Urinary bladder (tissue), 4 donors: Measurements from ENCODE around the gene PAF1. TPM values are rescaled to one million over a fixed set of nuclear protein-coding genes. Genes with fewer than 3 reads are reported as not detected.

Experiments
- DNase-seq: peaks from one replicate; pipeline ENCODE4 v3.0.0-alpha.2; 2015; ENCODE audit errors: extremely low spot score
- H3K27ac ChIP-seq: one replicate; pipeline ENCODE4 v1.5.1; 2013; ENCODE audit warnings: low read depth, mild to moderate bottlenecking, moderate library complexity
- H3K36me3 ChIP-seq: one replicate; pipeline ENCODE4 v1.6.1; 2013; ENCODE audit warnings: mild to moderate bottlenecking, moderate library complexity; ENCODE audit not compliant: insufficient read depth
- H3K4me1 ChIP-seq: one replicate; pipeline ENCODE4 v1.6.1; 2013; ENCODE audit warnings: mild to moderate bottlenecking, moderate library complexity; ENCODE audit not compliant: insufficient read depth
- H3K4me3 ChIP-seq: one replicate; pipeline ENCODE4 v1.5.1; 2013; ENCODE audit warnings: low read depth, low read length
- WGBS: extraction: QIAGEN DNeasy Blood & Tissue Kit; methylation state at CpG from one replicate; pipeline ENCODE4 v1.1.7; 2013; 5-methylcytosine and 5-hydroxymethylcytosine counted together
- polyA plus RNA-seq: library from polyadenylated mRNA; stranded (reverse); fragments of 200-250 nt; gene quantifications from one replicate; pipeline ENCODE4 v1.2.3, GENCODE V29; 2013
- total RNA-seq: library from RNA; depleted of rRNA; stranded (reverse); fragments of >200 nt; gene quantifications from one replicate; pipeline ENCODE4 v1.2.3, GENCODE V29; 2014
- donor health status: healthy with polysubstance abuse.
- donor health status: healthy.

The PAF1 gene
- total and polyA plus RNA-seq, 2 donors, result 11.7 to 52.8 TPM

GRCh38 chr19:39412100-39412866 lies 21.4 kb upstream of the PAF1 start, which contains the start of gene PLEKHG2:
PLEKHG2 (plus strand) TSS chr19:39412669; CDS start chr19:39414087, 1,418 bp downstream.
- Histone ChIP-seq H3K4me3 (peak within 1 kb of the TSS; percentile 60), H3K36me3 (peaks cover 11% of the 10 kb centered on the region), H3K27ac (peak within 1 kb of the TSS; percentile 100), H3K4me1 (no peaks in the 10 kb centered on the region)
- peak; percentile 99 for DNase-seq
- WGBS, result under 1% methylated on average over 60 of the region's 60 CpGs

- H3K4me3 ChIP-seq, result no peak overlapping the region
- 0% methylated on average over 7 of the region's 7 CpGs for WGBS
- DNase-seq, result peak; percentile 87
- no peak overlapping the region for H3K27ac ChIP-seq
- H3K36me3 ChIP-seq, result peaks cover 11% of the 10 kb centered on the region
- H3K4me1 ChIP-seq, result no peaks in the 10 kb centered on the region
These were observed 20.9 kb upstream of the PAF1 start for GRCh38 chr19:39411832-39412099.

GRCh38 chr19:39411081-39411831 lies 20.4 kb upstream of the PAF1 start:
- H3K4me3 ChIP-seq, result no peak overlapping the region
- 12% methylated on average over 9 of the region's 9 CpGs for WGBS
- peak overlapping the region; percentile 100 for H3K27ac ChIP-seq
- H3K4me1 ChIP-seq, result no peaks in the 10 kb centered on the region
- DNase-seq, result no peak
- peaks cover 11% of the 10 kb centered on the region for H3K36me3 ChIP-seq

DNA sequence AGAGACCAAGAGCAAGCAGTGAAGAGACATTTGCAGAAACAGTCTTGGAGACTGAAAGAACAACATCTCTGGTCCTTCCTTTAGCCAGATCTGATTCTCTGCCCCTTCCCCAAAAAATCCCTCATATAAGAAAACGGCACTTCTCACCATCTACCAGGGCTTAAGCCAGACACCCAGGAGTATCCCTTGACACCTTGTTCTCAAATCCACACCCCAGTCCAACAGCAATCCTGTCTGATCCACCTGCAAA lies 19.9 kb upstream of the PAF1 start:
- no peak for DNase-seq
- peaks cover 11% of the 10 kb centered on the region for H3K36me3 ChIP-seq
- H3K4me3 ChIP-seq, result no peak overlapping the region
- WGBS, result 41% methylated on average over 1 of the region's 1 CpG
- H3K27ac ChIP-seq, result peak overlapping the region; percentile 100
- H3K4me1 ChIP-seq, result no peaks in the 10 kb centered on the region

DNA sequence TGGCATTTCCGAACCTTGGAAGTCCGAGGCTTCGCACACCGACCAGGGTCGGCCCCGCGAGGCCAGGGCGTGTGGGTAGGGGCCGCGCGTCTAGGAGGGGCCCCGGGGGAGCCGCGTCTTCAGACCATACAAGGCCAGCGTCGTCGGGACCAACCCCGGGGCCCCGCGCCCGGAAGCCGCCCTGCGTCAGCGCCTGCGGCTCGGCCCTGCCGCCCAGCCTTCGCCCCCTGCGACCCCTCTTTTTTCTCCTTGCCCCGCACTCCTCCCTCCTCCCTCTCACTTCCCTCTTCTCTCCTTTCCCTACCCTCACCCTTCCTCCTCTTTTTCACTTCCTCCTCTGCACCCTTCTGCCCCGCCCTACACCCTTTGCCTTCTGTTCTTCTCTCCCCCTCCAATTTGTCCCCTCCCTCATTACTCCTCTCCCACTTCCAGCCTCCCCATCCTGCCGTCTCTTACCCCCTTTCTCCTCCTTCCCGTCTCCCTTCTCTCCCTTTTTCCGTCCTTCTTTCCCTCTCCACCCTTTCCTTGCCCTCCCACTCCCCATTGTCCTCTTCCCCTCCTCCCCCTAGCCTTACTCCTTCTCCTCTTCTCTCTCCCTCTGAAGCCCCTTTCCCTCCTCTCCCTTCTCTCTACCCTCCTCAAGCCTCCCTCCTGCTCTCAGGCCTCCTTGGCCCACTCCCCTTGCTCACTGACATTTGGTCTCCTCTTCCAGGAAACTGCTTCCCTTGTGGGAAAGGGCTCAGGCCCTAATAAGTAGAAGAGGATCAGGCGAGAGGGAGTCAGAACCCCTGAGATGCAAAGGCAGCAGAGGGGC lies 19.3 kb upstream of the PAF1 start:
- DNase-seq, result no peak
- WGBS, result 2% methylated on average over 35 of the region's 35 CpGs
- peak overlapping the region; percentile 52 for H3K4me3 ChIP-seq
- H3K27ac ChIP-seq, result peak overlapping the region; percentile 100
- peaks cover 11% of the 10 kb centered on the region for H3K36me3 ChIP-seq
- H3K4me1 ChIP-seq, result no peaks in the 10 kb centered on the region

DNA sequence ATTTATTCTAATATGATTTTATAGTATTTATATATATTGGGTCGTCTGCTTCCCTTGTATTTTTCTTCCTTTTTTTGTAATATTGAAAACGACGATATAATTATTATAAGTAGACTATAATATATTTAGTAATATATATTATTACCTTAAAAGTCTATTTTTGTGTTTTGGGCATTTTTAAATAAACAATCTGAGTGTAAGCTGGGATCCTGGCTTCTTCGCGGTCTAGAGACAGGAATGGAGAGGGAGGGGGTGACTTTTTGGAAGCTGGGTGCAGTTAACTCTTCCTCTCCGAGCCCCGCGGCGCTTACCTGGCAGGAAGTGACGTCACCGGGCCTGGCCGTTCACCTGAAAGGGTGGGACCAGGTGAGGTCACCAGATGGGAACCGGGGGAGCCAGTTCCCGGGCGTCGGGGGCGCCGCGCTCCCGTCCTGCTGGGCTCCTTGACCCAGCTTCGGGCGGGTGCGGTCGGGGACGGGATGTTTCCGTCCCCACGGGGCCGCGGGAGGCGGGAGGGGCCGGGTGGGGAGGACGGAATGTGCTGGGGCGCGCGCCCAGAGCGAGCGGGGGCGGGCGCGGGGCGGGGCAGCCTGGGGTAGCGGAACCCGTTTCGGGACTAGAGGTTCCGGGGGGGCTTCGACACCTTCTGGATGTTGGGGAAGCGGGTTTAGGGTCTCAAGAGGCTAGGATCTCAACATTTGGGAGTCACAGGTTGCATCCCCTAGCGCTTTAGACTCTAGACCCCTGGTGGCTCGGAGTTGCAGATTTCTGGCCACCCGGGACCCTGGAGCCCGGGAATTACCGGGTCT lies 18.5 kb upstream of the PAF1 start:
- no peaks in the 10 kb centered on the region for H3K4me1 ChIP-seq
- DNase-seq, result no peak
- peaks cover 11% of the 10 kb centered on the region for H3K36me3 ChIP-seq
- H3K27ac ChIP-seq, result peak overlapping the region; percentile 100
- peak overlapping the region; percentile 60 for H3K4me3 ChIP-seq
- 2% methylated on average over 52 of the region's 52 CpGs for WGBS

- Histone ChIP-seq H3K36me3 (peaks cover 11% of the 10 kb centered on the region), H3K4me3 (peak overlapping the region; percentile 60), H3K4me1 (no peaks in the 10 kb centered on the region), H3K27ac (peak overlapping the region; percentile 100)
- DNase-seq, result no peak
- WGBS, result 18% methylated on average over 20 of the region's 20 CpGs
These were observed 17.7 kb upstream of the PAF1 start for GRCh38 chr19:39408392-39409207.

DNA sequence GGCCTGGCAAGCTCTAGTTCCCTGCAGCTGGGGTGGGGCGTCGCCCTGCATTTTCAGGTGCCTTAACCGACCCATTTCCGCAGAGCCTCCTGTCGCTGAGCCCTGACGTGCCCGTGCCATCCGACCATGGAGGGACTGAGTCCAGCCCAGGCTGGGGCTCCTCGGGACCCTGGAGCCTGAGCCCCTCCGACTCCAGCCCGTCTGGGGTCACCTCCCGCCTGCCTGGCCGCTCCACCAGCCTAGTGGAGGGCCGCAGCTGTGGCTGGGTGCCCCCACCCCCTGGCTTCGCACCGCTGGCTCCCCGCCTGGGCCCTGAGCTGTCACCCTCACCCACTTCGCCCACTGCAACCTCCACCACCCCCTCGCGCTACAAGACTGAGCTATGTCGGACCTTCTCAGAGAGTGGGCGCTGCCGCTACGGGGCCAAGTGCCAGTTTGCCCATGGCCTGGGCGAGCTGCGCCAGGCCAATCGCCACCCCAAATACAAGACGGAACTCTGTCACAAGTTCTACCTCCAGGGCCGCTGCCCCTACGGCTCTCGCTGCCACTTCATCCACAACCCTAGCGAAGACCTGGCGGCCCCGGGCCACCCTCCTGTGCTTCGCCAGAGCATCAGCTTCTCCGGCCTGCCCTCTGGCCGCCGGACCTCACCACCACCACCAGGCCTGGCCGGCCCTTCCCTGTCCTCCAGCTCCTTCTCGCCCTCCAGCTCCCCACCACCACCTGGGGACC lies 16.9 kb upstream of the PAF1 start:
- peak overlapping the region; percentile 60 for H3K4me3 ChIP-seq
- WGBS, result 17% methylated on average over 40 of the region's 40 CpGs
- H3K4me1 ChIP-seq, result no peaks in the 10 kb centered on the region
- DNase-seq, result no peak
- H3K27ac ChIP-seq, result peak overlapping the region; percentile 100
- peaks cover 11% of the 10 kb centered on the region for H3K36me3 ChIP-seq

DNA sequence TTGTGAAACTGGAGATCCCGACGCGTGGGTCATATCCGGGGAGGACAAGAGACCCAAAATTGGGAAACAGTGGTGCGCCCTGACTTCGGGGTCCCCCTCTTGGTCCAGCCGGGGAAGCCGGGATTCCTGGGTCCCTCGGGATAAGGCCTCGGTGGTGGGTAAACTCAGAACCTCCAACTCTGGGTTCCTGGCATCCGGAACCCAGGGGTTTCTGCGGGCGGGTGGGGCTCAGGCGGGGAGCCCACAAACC lies 16.4 kb upstream of the PAF1 start:
- under 1% methylated on average over 14 of the region's 14 CpGs for WGBS
- Histone ChIP-seq H3K27ac (peak overlapping the region; percentile 100), H3K36me3 (peaks cover 11% of the 10 kb centered on the region), H3K4me3 (peak overlapping the region; percentile 60), H3K4me1 (no peaks in the 10 kb centered on the region)
- no peak for DNase-seq

GRCh38 chr19:39406656-39407409 lies 15.9 kb upstream of the PAF1 start, which contains the start of gene ZFP36:
ZFP36 (plus strand) TSS chr19:39406847; CDS start chr19:39406905, 58 bp downstream.
- peak within 1 kb of the TSS; percentile 60 for H3K4me3 ChIP-seq
- 1% methylated on average over 56 of the region's 56 CpGs for WGBS
- peaks cover 11% of the 10 kb centered on the region for H3K36me3 ChIP-seq
- no peaks in the 10 kb centered on the region for H3K4me1 ChIP-seq
- DNase-seq, result no peak
- H3K27ac ChIP-seq, result peak within 1 kb of the TSS; percentile 100

- no peak for DNase-seq
- H3K27ac ChIP-seq, result peak overlapping the region; percentile 91
- peaks cover 11% of the 10 kb centered on the region for H3K36me3 ChIP-seq
- 15% methylated on average over 22 of the region's 22 CpGs for WGBS
- H3K4me3 ChIP-seq, result peak overlapping the region; percentile 60
- no peaks in the 10 kb centered on the region for H3K4me1 ChIP-seq
These were observed 15.2 kb upstream of the PAF1 start for GRCh38 chr19:39405958-39406655.
